ENCODE results near the gene KCNQ4.
A peak's percentile ranks its signal among the peaks of the same experiment; 100 is the strongest.

The KCNQ4 gene

DNA sequence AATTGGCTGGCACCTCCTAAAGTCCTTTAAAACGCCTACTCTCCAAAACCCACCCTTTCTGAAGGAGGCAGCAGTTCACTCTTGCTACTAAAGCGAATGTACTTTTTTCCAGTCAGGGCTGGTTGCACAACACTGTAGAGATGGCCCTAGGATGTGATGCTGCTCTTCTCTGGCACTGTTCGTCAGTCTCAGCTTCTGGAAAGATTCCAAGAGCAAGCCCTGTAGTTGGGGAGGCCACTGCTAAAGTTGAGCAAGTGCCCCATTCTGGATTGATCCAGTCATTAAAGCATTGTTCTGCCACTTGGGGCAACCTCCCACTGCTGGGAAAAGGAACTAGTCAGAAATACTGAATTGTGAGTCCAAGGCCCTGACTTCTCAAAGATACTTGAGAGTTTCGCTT, 28.5 kb upstream of the KCNQ4 start:
- no peak for DNase-seq (ENCODE audit: low read depth in 2 of 2)

DNA sequence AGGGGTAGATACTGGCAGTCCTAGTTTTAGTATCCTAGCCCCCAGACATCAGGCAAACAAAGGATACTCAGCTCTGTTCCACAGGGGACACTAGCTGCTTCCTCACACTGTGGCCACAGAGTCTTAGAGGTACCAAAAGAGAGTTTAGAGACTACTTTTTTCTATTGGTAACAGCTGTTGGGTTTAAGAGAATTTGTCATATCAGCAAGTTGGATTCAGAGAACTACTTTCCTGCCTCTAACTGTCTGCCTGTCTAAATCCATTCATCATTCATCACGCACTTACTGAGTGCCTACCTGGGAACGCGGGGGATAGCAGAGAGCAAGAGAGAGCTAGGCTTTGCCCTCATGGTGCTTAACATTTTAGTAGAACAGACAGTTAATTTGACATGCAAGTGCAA, 27.1 kb upstream of the KCNQ4 start:
- no peak for DNase-seq (ENCODE audit: low read depth in 2 of 2)

DNA sequence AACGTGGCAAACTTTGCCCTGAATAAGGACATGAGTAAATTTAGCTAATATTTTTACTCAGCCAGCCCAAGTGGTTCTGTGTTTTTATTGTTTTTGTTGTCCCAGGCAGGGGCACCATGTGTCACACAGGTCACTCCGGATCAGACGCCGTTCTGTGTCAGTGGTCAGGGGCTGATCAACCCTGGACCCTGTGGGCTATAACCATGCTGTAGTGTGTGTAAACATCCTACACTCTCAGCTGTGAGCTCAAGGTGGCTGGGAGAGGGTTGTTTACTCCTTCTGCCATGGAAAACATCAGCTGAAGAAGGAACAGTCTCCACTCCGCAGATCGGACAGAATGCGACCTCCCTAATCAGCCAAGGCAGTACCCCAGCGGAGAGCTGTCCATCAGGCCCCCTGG, 26.5 kb upstream of the KCNQ4 start:
- DNase-seq (ENCODE audit: low read depth in 2 of 2) = no peak

DNA sequence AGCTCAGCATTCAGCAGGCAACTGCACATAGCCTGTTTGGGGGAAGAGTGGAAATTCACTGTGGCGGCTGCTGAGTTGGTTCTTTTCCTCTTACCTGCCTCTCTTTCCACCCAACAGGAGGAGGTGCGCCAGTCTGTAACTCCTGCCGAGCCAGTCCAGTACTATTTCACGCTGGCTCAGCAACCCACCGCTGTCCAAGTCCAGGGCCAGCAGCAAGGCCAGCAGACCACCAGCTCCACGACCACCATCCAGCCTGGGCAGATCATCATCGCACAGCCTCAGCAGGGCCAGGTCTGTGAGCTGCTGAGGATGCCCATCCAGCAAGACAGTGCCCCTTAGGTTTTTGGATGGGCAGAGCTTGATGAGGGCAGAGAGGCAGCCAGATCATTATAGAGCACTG, 25.6 kb upstream of the KCNQ4 start:
- no peak for DNase-seq (ENCODE audit: low read depth in 2 of 2)

DNA sequence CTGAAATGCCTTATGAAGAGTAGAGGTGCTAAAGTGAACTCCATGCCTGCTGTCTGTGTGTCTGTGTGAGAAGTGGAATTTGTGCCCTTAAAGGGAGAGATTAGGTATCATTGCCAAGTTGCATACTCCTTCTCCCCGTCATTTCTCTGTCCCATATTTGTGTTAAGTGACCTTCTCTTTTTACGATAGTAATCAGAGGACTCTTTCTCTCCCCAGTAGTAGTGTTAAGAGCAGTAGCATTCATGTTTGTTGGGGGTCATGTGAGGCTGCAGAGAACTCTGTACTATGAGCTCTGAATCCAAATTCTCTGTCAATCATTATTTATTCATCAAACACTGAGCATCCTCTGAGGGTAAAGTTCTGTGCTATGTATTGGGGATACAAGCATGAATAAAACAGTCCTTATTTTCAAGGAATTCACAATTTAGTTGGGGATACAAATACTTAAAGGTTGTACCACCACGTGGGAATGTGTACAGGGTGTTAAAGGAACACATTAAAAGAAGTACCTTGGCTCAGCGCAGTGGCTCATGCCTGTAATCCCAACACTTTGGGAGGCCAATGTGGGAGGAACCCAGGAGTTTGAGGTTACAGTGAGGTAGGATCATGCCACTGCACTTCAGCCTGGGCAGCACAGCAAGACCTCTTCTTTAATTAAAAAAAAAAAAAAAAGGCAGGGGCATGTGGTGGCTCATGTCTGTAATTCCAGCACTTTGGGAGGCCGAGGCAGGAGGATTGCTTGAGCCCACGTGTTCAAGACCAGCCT, 24.8 kb upstream of the KCNQ4 start:
- DNase-seq (ENCODE audit: low read depth in 2 of 2) = no peak

DNA sequence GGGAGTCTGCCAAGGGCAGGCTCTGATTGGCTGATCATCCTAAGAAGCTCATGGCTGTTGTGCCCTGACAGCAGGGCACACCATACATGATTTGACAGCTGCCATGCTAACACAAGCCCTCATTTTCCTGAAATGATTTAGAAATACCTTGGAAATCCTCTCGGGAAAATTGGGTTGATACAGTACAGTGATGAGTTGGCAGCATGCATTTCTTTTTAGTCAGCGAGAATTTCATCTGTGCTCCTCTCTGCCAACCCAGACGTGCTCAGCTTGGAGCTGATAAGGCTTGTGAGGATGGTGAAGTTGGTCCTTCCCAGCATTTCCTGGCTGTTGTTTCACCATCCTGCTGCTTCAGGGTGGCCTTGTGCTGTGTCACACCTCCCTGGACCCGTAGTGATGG, 22.6 kb upstream of the KCNQ4 start:
- DNase-seq (ENCODE audit: low read depth in 2 of 2) = no peak

DNA sequence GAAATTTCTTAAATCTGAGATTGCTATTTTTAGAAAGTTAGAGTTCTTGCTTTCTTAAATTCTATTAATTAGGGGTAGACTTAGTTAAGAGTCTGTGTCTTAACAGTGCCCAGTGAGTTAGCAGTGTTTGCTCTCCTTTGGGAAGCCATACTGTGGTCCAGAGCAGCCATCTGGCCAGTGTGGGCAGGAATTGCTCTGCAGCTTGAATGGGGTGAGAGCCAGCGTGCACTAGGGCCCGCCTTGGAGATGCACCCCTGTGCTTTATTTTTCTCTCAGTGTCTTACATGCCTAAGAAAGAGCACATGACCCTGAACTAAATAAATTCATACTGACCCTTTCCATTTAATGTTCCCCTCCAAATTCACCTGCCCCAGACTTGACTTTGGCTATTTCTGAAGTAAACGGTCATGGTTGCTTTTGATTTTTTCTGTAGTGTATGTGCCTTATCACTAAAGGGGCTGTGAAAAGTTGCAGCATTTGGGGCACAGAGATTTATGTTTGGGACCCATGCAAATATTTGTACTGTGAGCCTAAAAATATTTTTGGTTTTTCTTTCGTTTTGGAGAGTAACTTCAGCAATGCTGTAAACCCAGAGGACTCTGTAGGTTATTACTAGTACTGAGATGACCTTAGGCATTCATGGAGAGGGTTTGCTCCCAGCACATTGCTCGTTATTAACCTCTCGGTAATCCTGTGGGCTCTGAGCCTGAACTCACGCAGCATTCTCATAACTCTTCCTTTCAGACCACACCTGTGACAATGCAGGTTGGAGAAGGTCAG, 21.3 kb upstream of the KCNQ4 start:
- no peak for DNase-seq (ENCODE audit: low read depth in 2 of 2)

DNA sequence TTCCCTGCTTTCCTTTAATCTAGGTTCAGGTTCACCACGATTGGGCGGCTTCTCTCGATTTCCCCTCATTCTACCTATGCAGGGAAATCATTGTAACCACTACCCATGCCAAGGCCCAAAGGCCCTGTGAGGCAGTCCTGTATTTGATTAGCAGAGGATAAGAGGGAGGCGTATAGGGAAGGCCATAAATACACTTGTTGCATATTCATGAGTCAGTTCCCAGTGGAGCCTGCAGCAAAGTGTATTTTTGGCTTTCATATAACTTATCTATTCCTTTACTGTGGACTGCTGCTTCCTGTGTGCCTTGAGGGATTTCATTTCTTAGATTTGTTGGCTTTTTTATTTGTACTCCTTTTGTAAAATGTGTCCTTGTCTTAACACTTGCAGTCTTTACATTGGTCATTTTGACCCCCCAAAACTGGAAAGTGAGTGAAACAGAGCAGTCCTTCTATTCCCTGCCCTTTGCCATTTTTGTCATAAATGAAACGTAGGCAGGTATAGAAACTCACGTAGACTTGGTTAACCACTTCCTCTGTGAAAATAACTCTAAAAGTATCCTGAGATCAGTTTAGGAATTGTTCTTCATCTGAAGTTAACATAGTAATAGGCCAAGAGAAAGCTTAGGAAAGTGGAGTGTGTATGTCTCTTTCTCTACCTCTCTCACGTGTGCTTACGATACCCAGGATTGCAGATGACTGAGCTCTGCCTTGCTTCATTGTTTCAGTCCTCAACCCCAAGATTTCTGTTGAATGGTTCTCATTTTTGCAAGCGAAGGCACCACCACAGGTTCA, 19.6 kb upstream of the KCNQ4 start:
- no peak for DNase-seq (ENCODE audit: low read depth in 2 of 2)

DNA sequence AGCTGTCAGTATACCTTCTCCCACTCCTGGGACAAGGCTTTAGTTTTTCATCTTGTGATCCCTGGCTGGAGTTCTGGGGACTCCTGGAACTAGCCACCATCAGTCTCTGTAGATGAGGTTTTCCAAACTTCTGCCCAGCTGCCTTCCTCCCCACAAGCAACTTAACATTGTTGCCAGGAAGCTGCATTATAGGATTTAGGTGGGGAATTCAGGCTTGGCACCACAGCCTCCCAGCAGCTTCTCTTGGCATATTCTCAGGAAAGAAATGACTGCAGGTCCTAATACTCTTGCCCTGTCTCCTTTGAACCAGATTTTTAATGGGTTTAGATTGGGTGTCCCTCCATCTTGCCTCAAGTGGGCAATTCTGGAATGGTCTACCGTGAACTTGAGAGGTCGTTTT, 18.6 kb upstream of the KCNQ4 start:
- DNase-seq (ENCODE audit: low read depth in 2 of 2) = no peak

DNA sequence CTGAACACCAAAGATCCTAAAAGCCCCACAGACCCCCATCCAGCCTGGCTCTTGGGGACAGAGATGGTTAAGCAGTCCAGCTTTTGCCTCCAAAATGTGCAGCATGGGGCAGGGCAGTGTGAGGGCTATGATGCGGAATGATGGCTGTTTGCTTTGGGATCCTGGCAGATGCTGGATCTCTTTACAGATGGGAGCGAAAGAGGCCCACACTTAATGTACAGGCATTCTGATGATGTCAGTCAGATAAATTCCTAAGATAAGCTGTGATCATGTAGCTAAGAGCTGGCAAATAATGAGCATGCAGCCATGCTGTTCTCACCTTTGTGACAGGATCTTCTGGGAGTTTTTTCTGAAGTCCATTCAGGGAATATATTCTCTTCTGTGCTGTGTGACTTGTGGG, 17.6 kb upstream of the KCNQ4 start:
- no peak for DNase-seq (ENCODE audit: low read depth in 2 of 2)

DNA sequence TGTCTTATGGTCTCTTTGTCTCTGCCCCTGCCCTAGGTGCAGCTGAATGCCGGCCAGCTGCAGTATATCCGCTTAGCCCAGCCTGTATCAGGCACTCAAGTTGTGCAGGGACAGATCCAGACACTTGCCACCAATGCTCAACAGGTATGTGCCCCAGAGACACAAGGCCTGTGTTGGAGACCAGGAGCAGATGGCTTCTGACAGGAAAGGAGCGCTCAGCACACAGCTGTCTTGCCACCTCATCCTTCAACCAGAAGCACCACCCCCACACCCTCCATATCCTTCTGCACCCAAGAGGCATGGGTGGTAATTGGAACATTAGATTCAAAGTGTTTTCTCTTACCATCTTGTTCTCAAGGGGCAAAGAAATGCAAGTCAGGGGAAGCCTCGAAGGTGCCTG, 17.0 kb upstream of the KCNQ4 start:
- no peak for DNase-seq (ENCODE audit: low read depth in 2 of 2)

DNA sequence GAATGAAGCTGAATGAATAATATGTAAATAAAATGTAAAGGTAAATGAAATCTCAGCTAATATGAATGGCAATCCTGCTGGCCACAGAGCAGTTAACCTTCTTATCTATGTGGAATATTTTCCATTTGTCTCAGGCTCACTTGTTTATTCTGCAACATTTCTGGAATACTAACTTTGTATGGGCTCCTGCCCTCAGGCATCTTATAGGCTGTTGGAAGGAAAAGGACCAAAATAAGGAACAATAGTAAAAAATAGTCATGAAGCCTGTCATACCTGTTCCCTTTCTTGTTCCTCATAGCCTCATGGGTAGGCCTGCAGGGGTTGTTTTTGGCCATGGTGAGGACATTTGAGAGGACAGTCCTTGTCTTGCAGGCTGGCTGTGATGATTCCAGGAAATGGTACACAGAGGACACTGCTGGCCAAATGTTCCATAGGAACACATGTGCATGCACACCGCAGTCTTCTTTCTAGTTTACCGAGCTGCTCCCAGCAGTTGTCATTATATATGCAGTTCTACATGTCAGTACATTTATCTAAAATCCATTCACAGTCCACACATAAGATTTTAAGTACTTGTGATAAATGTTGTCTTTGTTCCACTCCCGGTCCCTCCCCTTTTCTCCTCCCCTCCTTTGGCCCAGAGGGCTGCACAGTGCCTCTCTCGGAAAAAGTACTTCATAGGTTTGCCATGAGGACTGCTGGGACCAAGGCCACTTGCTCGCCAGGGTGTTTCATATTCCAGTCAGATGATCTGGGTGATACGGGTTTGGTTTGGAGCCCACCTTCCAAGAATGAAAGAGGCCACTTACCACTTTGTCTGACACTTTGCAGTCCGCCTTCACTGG, 15.2 kb upstream of the KCNQ4 start:
- no peak for DNase-seq (ENCODE audit: low read depth in 2 of 2)

DNA sequence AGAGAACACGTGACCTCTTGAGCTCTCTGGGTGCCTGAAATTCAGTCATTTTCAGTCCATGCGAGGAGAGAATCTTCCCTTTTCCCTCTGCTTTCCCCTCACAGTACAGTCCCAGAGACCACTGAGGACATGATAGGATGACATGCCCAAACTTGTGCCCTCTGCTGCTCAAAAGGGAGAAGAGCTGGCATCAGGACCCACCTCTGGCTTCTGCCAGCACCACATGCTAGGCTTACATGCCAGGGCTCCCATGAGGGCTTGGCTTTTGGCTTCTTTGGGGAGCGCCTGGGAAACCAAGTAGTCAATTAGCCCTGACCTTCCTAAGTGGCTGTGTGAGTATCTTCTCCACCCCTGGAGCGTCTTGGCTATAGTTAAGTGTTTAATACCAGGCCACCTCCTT, 13.8 kb upstream of the KCNQ4 start:
- DNase-seq (ENCODE audit: low read depth in 2 of 2) = no peak

DNA sequence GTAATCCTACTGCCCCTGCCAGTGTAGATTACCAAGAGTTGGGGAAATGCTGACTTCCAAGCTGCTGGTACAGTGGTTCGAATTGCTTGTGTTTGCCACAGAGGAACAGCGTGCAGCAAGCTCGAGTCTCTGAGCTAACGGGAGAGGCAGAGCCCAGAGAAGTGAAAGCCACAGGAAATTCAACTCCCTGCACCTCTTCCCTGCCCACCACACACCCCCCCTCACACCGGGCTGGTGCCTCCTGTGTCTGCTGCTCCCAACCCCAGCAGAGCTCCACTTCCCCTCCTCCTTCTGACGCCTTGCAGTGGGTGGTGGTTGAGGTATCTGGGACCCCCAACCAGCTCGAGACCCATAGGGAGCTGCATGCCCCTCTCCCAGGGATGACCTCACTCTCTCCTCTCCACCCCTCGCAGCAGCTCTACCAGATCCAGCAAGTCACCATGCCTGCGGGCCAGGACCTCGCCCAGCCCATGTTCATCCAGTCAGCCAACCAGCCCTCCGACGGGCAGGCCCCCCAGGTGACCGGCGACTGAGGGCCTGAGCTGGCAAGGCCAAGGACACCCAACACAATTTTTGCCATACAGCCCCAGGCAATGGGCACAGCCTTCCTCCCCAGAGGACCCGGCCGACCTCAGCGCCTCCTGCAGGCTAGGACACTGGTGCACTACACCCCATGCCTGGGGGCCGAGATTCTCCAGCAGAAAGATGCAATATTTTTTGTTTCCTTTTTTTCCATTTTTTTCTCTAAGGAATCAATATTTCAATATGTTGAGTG, 13.1 kb upstream of the KCNQ4 start:
- DNase-seq (ENCODE audit: low read depth in 2 of 2) = no peak

DNA sequence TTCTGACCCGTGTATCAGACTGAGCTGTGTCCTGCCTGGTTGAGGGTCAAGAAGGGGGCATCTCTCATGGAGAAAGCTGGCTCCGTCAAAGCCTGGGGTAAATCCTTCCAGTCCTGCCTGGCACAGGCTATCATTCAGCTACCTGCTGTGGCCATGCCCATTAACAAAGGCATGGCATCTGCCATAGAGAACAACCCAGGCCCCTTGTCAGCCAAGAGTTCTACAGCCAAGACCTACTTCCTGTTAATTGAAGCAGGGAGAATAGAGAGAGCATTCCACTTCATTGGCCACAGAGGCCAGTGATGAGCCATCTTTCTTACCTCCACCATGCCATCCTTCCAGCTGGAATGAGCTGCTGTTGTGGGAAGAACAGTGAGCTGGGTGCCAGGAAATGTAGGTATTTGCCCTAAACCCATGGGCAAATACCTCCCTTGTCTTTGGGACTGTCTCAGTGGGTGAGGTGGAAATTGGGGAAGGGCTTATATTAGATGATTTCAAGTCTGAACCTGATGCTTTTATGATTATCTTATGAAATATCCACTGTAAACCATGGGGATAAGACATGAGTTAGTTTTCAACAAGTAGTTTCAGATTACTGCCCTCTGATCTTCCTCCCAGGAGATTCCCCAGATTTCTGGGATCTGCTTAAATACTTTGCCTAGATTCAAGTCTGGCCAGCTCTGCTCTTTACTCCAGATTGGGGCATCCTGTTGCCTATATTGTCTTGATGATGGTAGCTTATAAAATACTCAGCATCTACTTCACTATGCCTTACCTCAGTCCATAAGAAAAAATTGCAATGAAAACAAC, 11.2 kb upstream of the KCNQ4 start:
- DNase-seq (ENCODE audit: low read depth in 2 of 2) = no peak

DNA sequence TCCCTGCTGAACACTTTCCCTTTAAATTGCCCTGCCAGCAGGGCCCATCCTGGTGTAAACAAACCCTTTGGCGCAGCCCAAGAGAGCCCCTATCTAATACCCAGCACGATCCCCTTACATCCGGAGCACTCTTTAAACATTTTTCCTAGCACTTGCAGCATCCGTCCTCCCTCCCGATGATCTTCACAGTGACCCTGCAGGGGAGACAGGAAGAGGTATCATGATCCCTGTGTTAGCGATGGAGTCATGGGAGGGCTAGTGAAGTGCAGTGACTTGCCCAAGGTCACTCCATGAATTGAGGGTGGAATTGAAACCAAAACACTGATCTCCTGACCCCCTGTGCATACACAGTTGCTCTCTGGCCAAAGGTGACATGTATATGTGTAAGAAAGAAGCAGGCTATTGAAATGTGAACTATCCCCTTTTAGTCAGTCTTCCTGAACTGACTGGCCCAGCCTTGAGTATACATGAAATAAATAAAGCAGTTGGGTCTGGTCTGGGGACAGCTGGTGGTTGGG, 9.8 kb upstream of the KCNQ4 start:
- DNase-seq (ENCODE audit: low read depth in 2 of 2) = no peak

DNA sequence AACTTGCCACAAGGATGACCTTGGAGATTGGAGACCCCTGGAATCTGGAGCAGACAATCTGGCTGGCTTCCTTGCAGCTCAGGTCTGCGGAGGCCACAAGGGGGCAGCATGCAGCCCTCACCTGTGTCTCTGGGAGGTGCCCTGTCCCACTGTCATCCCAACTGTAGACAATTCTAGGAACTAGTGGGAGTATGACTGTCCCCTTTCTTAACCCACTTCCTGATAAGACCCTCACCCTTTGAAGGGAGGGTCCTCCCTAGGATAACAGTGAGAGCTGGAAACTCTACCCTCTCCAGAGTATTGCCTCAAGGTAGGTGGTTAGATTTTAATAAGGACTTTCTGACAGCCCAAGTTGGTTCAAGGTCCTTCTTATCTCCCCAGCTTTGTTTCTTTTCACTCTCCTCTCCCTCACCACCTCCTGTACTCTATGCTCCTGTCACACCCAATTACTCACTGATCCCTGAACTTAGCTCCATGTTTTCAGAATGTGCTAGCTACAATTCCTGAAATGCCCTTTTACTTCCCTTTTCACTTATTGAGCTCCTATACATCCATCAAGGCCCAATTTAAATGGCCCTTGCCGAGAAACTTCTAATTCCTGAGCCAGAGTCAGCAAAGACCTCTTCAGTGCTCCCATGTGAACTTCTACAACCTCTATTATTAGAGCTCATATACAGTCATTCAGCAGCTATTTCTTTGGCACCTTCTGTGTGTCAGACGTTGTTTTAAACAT, 9.2 kb upstream of the KCNQ4 start:
- DNase-seq (ENCODE audit: low read depth in 2 of 2) = peak; percentile 30 to 48

DNA sequence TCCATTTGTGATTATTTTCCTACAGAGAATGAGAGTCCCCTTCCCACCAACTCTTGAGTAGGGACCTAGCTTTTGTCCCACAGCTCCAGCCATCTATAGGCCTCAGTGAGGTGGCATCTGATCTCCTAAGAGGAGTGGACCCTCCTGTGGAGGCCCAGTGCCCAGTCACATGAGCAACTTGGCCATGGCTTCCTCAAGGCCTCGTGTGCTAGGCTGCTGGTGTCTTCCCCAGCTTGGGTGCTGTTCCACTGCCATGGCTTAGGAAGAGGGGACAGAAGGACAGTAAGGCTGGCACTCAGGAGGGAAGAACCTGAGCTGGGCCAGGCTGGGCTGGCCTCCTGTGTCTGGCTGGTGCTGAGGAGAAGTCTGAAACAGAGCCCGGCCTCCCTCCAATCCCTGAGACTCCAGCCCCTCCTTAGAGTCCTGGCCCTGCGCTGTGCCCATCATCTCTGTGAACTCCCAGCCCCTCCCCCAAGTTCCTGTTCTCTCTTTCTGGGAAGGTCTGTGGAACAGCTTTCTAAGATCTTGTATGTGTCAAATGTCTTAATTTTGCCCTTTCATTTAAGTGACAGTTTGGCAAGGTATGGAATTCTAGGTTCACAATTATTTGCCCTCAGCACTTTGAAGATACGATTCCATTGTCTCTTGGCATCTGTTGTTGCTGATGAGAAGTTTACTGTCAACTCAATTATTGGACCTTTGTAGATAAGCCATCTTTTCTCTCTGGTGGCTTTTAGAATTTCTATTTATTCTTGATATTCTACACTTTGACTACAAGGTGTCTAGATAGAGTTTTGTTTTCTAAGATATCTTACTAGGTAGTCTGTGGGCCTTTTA, 7.1 kb upstream of the KCNQ4 start:
- DNase-seq (ENCODE audit: low read depth in 2 of 2) = no peak

Data from stimulated activated CD8-positive, alpha-beta memory T cell treated with anti-CD3 and anti-CD28 coated beads, Interleukin-2, amount 100 ng/mL, for 48 hours (primary cell).